ENCODE results near the gene CCDC112. TPM values are rescaled to one million over a fixed set of nuclear protein-coding genes. Genes with fewer than 3 reads are reported as not detected.

CCDC112 gene
- polyA plus RNA-seq, 1 donor (not counting 4 experiments of a cell fraction or from before 2014, with no cell fraction given), result 4.0 TPM

- H3K9ac ChIP-seq (ENCODE audit: control insufficient read depth, extremely low read depth, insufficient read depth, low read length), result peak overlapping the region; percentile 81
- H3K4me2 ChIP-seq (ENCODE audit: control insufficient read depth, extremely low read depth, insufficient read depth, low read depth, low read length), result peak overlapping the region; percentile 94
- no peaks in the 10 kb centered on the region for H3K9me3 ChIP-seq (ENCODE audit: control insufficient read depth, low read depth, low read length)
- peak overlapping the region; percentile 83 to 94 (median 89) for H3K4me3 ChIP-seq (ENCODE audit: control insufficient read depth in 2 of 3, extremely low read depth in 1 of 3, insufficient read depth in 2 of 3, low read depth in 1 of 3, low read length in 3 of 3)
- TF ChIP-seq CTCF (optimal IDR thresholded peaks at IDR 0.05 in 1 of 3, IDR thresholded peaks at IDR 0.05 in 1 of 3, conservative IDR thresholded peaks at IDR 0.05 in 1 of 3; ENCODE audit: extremely low read depth in 1 of 3, insufficient read depth in 2 of 3, low read length in 3 of 3), result no peak
- no peak for TF ChIP-seq EZH2 (IDR thresholded peaks at IDR 0.05; ENCODE audit: low read length)
- peak overlapping the region; percentile 34 for H3K27ac ChIP-seq (ENCODE audit: control insufficient read depth, insufficient read depth, low read length)
- no peaks in the 10 kb centered on the region for H4K20me1 ChIP-seq (ENCODE audit: control insufficient read depth, extremely low read depth, insufficient read depth, low read length)
- DNase-seq (ENCODE audit: low read depth, low spot score) (no peak), FAIRE-seq (peak; percentile 36)
- no peaks in the 10 kb centered on the region for H3K27me3 ChIP-seq (ENCODE audit: control insufficient read depth, extremely low read depth, insufficient read depth, low read length)
- no peaks in the 10 kb centered on the region for H3K36me3 ChIP-seq (ENCODE audit: control insufficient read depth in 2 of 2, extremely low read depth in 1 of 2, insufficient read depth in 2 of 2, low read length in 2 of 2)
- peak overlapping the region; percentile 97 for H2AFZ ChIP-seq (ENCODE audit: control insufficient read depth, low read length)
- dilution Hi-C loops (cut with MboI; ENCODE audit: extremely low pct_ligation_motif_present, low sequenced_read_pairs), result no loop called here
- H3K79me2 ChIP-seq (ENCODE audit: control insufficient read depth, insufficient read depth, low read length), result peaks cover 6% of the 10 kb centered on the region
- H3K9me1 ChIP-seq (ENCODE audit: control insufficient read depth, extremely low read depth, insufficient read depth, low read length), result no peaks in the 10 kb centered on the region
- H3K4me1 ChIP-seq (ENCODE audit: control insufficient read depth, extremely low read depth, insufficient read depth, low read length), result peaks cover 2% of the 10 kb centered on the region
These were observed 704 bp downstream of the CCDC112 start for GRCh38 chr5:115295777-115296123.

GRCh38 chr5:115291397-115291796 is 5.1 kb downstream of the CCDC112 start:
- Histone ChIP-seq H3K9me1 (ENCODE audit: control insufficient read depth, extremely low read depth, insufficient read depth, low read length) (no peaks in the 10 kb centered on the region), H3K79me2 (ENCODE audit: control insufficient read depth, insufficient read depth, low read length) (peaks cover 6% of the 10 kb centered on the region), H3K9me3 (ENCODE audit: control insufficient read depth, low read depth, low read length) (no peaks in the 10 kb centered on the region), H3K36me3 (ENCODE audit: control insufficient read depth in 2 of 2, extremely low read depth in 1 of 2, insufficient read depth in 2 of 2, low read length in 2 of 2) (no peaks in the 10 kb centered on the region), H2AFZ (ENCODE audit: control insufficient read depth, low read length) (no peak overlapping the region), H3K27me3 (ENCODE audit: control insufficient read depth, extremely low read depth, insufficient read depth, low read length) (no peaks in the 10 kb centered on the region), H3K9ac (ENCODE audit: control insufficient read depth, extremely low read depth, insufficient read depth, low read length) (no peak overlapping the region), H4K20me1 (ENCODE audit: control insufficient read depth, extremely low read depth, insufficient read depth, low read length) (no peaks in the 10 kb centered on the region), H3K4me1 (ENCODE audit: control insufficient read depth, extremely low read depth, insufficient read depth, low read length) (peaks cover 2% of the 10 kb centered on the region), H3K27ac (ENCODE audit: control insufficient read depth, insufficient read depth, low read length) (no peak overlapping the region), H3K4me2 (ENCODE audit: control insufficient read depth, extremely low read depth, insufficient read depth, low read depth, low read length) (no peak overlapping the region), H3K4me3 (ENCODE audit: control insufficient read depth in 2 of 3, extremely low read depth in 1 of 3, insufficient read depth in 2 of 3, low read depth in 1 of 3, low read length in 3 of 3) (no peak overlapping the region)
- FAIRE-seq, result no peak
- dilution Hi-C loops (cut with MboI; ENCODE audit: extremely low pct_ligation_motif_present, low sequenced_read_pairs), result no loop called here
- DNase-seq (ENCODE audit: low read depth, low spot score), result no peak
- TF ChIP-seq CTCF (optimal IDR thresholded peaks at IDR 0.05 in 1 of 3, IDR thresholded peaks at IDR 0.05 in 1 of 3, conservative IDR thresholded peaks at IDR 0.05 in 1 of 3; ENCODE audit: extremely low read depth in 1 of 3, insufficient read depth in 2 of 3, low read length in 3 of 3) (no peak), EZH2 (IDR thresholded peaks at IDR 0.05; ENCODE audit: low read length) (no peak)

Data from keratinocyte (primary cell).